ENCODE measurements around the gene PARD3B. TPM values are rescaled to one million over a fixed set of nuclear protein-coding genes. Genes with fewer than 3 reads are reported as not detected.

PARD3B gene
- total and polyA plus RNA-seq, 8 donors = 1.8 to 42.6 (median 15.1) TPM

- DNase-seq = no peak
- H3K4me3 ChIP-seq = no peak overlapping the region
- H3K27ac ChIP-seq = no peak overlapping the region
- no peak for TF ChIP-seq CTCF (IDR thresholded peaks at IDR 0.05)
- no peak for TF ChIP-seq POLR2AphosphoS5 (IDR thresholded peaks at IDR 0.05)
- no peak for TF ChIP-seq POLR2A (IDR thresholded peaks at IDR 0.05)
- no peak for TF ChIP-seq EP300 (IDR thresholded peaks at IDR 0.05)
- no peaks in the 10 kb centered on the region for H3K36me3 ChIP-seq
- H3K9me3 ChIP-seq = no peaks in the 10 kb centered on the region
- 69 to 80% (median 77%) methylated on average over 2 of the region's 2 CpGs for WGBS, 5 donors
- intact Hi-C loops (cut with DNase I; ENCODE audit: low total_unique reads) = no loop called here
- H3K4me1 ChIP-seq = no peaks in the 10 kb centered on the region
- H3K27me3 ChIP-seq = no peaks in the 10 kb centered on the region
These were observed 1045.5 kb downstream of the PARD3B start for GRCh38 chr2:205590759-205591158.

GRCh38 chr2:205593891-205594290, 1048.6 kb downstream of the PARD3B start:
- DNase-seq = no peak
- no peaks in the 10 kb centered on the region for H3K9me3 ChIP-seq
- no peak overlapping the region for H3K4me3 ChIP-seq
- no peaks in the 10 kb centered on the region for H3K4me1 ChIP-seq
- intact Hi-C loops (cut with DNase I; ENCODE audit: low total_unique reads) = no loop called here
- no peaks in the 10 kb centered on the region for H3K27me3 ChIP-seq
- H3K27ac ChIP-seq = no peak overlapping the region
- H3K36me3 ChIP-seq = no peaks in the 10 kb centered on the region
- 61 to 81% (median 68%) methylated on average over 4 of the region's 4 CpGs for WGBS, 5 donors
- TF ChIP-seq EP300 (IDR thresholded peaks at IDR 0.05) (no peak), POLR2AphosphoS5 (IDR thresholded peaks at IDR 0.05) (no peak), CTCF (IDR thresholded peaks at IDR 0.05) (no peak), POLR2A (IDR thresholded peaks at IDR 0.05) (no peak)

- Histone ChIP-seq H3K27ac (no peak overlapping the region), H3K27me3 (no peaks in the 10 kb centered on the region), H3K9me3 (no peaks in the 10 kb centered on the region), H3K4me3 (no peak overlapping the region), H3K4me1 (no peaks in the 10 kb centered on the region), H3K36me3 (no peaks in the 10 kb centered on the region)
- DNase-seq = no peak
- TF ChIP-seq POLR2A (IDR thresholded peaks at IDR 0.05) (no peak), EP300 (IDR thresholded peaks at IDR 0.05) (no peak), POLR2AphosphoS5 (IDR thresholded peaks at IDR 0.05) (no peak), CTCF (IDR thresholded peaks at IDR 0.05) (no peak)
- WGBS, 5 donors = 90 to 99% (median 94%) methylated on average over 2 of the region's 2 CpGs
- intact Hi-C loops (cut with DNase I; ENCODE audit: low total_unique reads) = no loop called here
These were observed 1051.3 kb downstream of the PARD3B start for GRCh38 chr2:205596581-205596980.

DNA sequence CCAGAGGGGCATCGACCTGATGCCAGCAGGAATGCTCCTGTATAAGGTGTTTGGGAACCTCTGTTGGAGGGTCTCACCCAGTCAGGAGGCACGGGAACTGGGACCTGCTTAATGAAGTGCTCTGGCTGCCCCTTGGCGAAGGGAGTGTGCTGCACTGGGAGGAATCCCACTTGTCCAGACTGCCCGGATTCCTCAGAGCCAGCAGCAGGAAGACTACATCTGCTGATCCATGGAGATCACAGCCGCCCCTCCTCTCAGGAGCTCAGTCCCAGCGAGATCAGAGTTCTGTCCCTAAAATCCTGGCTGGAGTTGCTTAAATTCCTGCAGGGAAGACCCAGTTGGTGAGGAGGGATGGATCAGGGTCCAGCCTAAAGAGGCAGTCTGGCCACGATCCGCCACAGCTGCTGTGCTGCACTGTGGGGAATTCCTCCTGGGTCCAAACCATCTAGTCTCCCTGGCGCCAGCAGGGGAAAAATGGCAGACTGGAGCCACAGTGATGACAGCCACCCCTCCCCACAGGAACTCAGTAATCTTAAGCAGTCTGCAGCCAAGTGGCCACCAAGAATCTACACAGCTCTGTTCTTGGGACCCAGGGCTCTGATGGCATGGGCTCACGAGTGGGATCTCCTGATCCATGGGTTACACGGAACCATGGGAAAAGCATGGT, 1060.5 kb downstream of the PARD3B start:
- no peaks in the 10 kb centered on the region for H3K27me3 ChIP-seq
- H3K36me3 ChIP-seq = no peaks in the 10 kb centered on the region
- peaks cover 0 to 23% (median 10%) of the 10 kb centered on the region in 4 donors for H3K9me3 ChIP-seq
- H3K4me1 ChIP-seq = no peaks in the 10 kb centered on the region
- H3K27ac ChIP-seq = no peak overlapping the region
- no peak for TF ChIP-seq EP300 (IDR thresholded peaks at IDR 0.05)
- TF ChIP-seq CTCF (IDR thresholded peaks at IDR 0.05) = no peak
- TF ChIP-seq POLR2AphosphoS5 (IDR thresholded peaks at IDR 0.05) = no peak
- no peak for TF ChIP-seq POLR2A (IDR thresholded peaks at IDR 0.05)
- DNase-seq = no peak
- no peak overlapping the region for H3K4me3 ChIP-seq
- 94 to 97% (median 96%) methylated on average over 8 to 11 of the region's 11 CpGs for WGBS, 5 donors
- intact Hi-C loops (cut with DNase I; ENCODE audit: low total_unique reads) = loop anchor here (5.0 kb wide), 1 partner anchor 163 kb away; no protein-coding TSS in a partner anchor

All from stomach (tissue), 9 donors.